OCI-M1 (cell line): Measurements from ENCODE around the gene GLMP.
A peak's percentile ranks its signal among the peaks of the same experiment; 100 is the strongest.
"Not testable (repeated sequence)": the region's sequence is repeated elsewhere in the genome, so short reads cannot be mapped to it uniquely, and the experiment has no call there.

Experiments used
- DNase-seq: peaks from one replicate; lab custom pipeline; 2025; lab: John Stamatoyannopoulos, UW

GLMP gene

GRCh38 chr1:156295391-156295947 lies at the start of gene GLMP:
Gene GLMP (minus strand): TSS chr1:156295679. CDS start chr1:156295645, 34 bp downstream.
- DNase-seq = peak; percentile 83

GRCh38 chr1:156344409-156344808 lies 48.9 kb upstream of the GLMP start:
- peak; percentile 22 for DNase-seq

GRCh38 chr1:156342166-156342955 lies 46.9 kb upstream of the GLMP start:
- DNase-seq = no peak

- DNase-seq = peak; percentile 100
These were observed 42.9 kb upstream of the GLMP start, which contains the start of the genes CCT3 and TSACC for GRCh38 chr1:156338180-156338976. Gene CCT3 (minus strand): TSS chr1:156338292. CDS start chr1:156338184, 108 bp downstream. Gene TSACC (plus strand): TSS chr1:156338526. CDS start chr1:156339758, 1,232 bp downstream.

GRCh38 chr1:156337888-156338179 lies 42.4 kb upstream of the GLMP start:
- no peak for DNase-seq

GRCh38 chr1:156337052-156337887 lies 41.8 kb upstream of the GLMP start:
- DNase-seq = peak; percentile 61

- peak; percentile 49 for DNase-seq
These were observed 40.8 kb upstream of the GLMP start for GRCh38 chr1:156336242-156336641.

GRCh38 chr1:156323179-156323578 lies 27.7 kb upstream of the GLMP start:
- not testable (repeated sequence) for DNase-seq

GRCh38 chr1:156320560-156320959 lies 25.1 kb upstream of the GLMP start:
- DNase-seq = no peak

GRCh38 chr1:156319664-156320063 lies 24.2 kb upstream of the GLMP start:
- DNase-seq = peak; percentile 61

- DNase-seq = no peak
These were observed 21.4 kb upstream of the GLMP start for GRCh38 chr1:156316909-156317308.

GRCh38 chr1:156310962-156311361 lies 15.5 kb upstream of the GLMP start:
- DNase-seq = no peak

- DNase-seq = no peak
These were observed 12.6 kb upstream of the GLMP start for GRCh38 chr1:156308078-156308477.

GRCh38 chr1:156305215-156305614 lies 9.7 kb upstream of the GLMP start:
- DNase-seq = no peak

- DNase-seq = no peak
These were observed 7.8 kb upstream of the GLMP start for GRCh38 chr1:156303241-156303640.

- DNase-seq = no peak
These were observed 3.4 kb upstream of the GLMP start, which contains the start of gene VHLL for GRCh38 chr1:156298852-156299357. Gene VHLL (minus strand): TSS chr1:156299307. CDS start chr1:156299189, 118 bp downstream.

GRCh38 chr1:156293895-156294294 lies 1.6 kb downstream of the GLMP start:
- DNase-seq = no peak

- DNase-seq = no peak
These were observed 2.4 kb downstream of the GLMP start for GRCh38 chr1:156293098-156293434.

- no peak for DNase-seq
These were observed 4.0 kb downstream of the GLMP start for GRCh38 chr1:156291226-156292061.

GRCh38 chr1:156289857-156290256 lies 5.6 kb downstream of the GLMP start:
- no peak for DNase-seq

GRCh38 chr1:156286061-156286460 lies 9.4 kb downstream of the GLMP start:
- no peak for DNase-seq
